Left cardiac atrium (tissue), 4 donors: ENCODE measurements around the gene SMIM33. TPM values are rescaled to one million over a fixed set of nuclear protein-coding genes. Genes with fewer than 3 reads are reported as not detected.
A peak's percentile ranks its signal among the peaks of the same experiment; 100 is the strongest.

Experiments
- ATAC-seq, 2 donors: fragments of 200-7000 bp; cut with Tn5 transposase; one replicate each; pipeline ENCODE4 v1.9.1; 2020; ENCODE audit warnings: mild to moderate bottlenecking in 2 of 2, moderate library complexity in 2 of 2
- DNase-seq: peaks from one replicate; pipeline ENCODE4 v3.0.0-alpha.2; 2020
- intact Hi-C, 2 donors: fragments of 100-400 bp; cut with DNase I; formaldehyde crosslinking; loops; one replicate each; pipeline versions ENCODE4 v1.14.1 to v1.15.1; 2022 to 2023
- total RNA-seq, 2 donors: library from RNA; stranded (reverse); fragmentation: NEBNext Ultra II Directional; extraction: Animal tissue kit (Norgen Biotek cat#: 25700); gene quantifications; one replicate each; pipeline ENCODE4 v1.2.1, GENCODE V29; 2021
- donor health status: DM: no; HTN: yes; CAD: no.
- donor health status: DM: no; HTN: yes; CAD: no; lungs with severe emphysema.
- donor health status: DM: yes; HTN: yes; CAD: no.
- donor health status: Dilated cardiomyopathy.

Gene SMIM33
- total RNA-seq, 2 donors from 2014 or later = not detected

GRCh38 chr5:139453683-139454567 lies 16.9 kb upstream of the SMIM33 start:
- no peak for ATAC-seq
- intact Hi-C loops = no loop called here
- DNase-seq = no peak

- intact Hi-C loops = no loop called here
- no peak for DNase-seq
- ATAC-seq = no peak
These were observed 16.1 kb upstream of the SMIM33 start for GRCh38 chr5:139454568-139455290.

GRCh38 chr5:139456776-139457175 lies 14.0 kb upstream of the SMIM33 start:
- DNase-seq (no peak), ATAC-seq (no peak)
- intact Hi-C loops = no loop called here

- intact Hi-C loops = no loop called here
- DNase-seq (no peak), ATAC-seq (no peak)
These were observed 13.6 kb upstream of the SMIM33 start for GRCh38 chr5:139457241-139457640.

GRCh38 chr5:139457653-139458306 lies 13.0 kb upstream of the SMIM33 start:
- no peak for ATAC-seq
- intact Hi-C loops = no loop called here
- no peak for DNase-seq

- peak; percentile 64 for DNase-seq
- intact Hi-C loops = no loop called here
These were observed 12.0 kb upstream of the SMIM33 start for GRCh38 chr5:139458580-139459407.

GRCh38 chr5:139459451-139459934 lies 11.3 kb upstream of the SMIM33 start:
- peak; percentile 77 for DNase-seq
- intact Hi-C loops = no loop called here
- peak in 1 of 2 donors; percentile 57 for ATAC-seq

More at GRCh38 chr5:139458580-139459407, 12.0 kb upstream of the SMIM33 start:
- peak; percentile 69 to 73 for ATAC-seq

GRCh38 chr5:139460455-139460854 lies 10.3 kb upstream of the SMIM33 start:
- DNase-seq (no peak), ATAC-seq (no peak)
- intact Hi-C loops = no loop called here

GRCh38 chr5:139461176-139461575 lies 9.6 kb upstream of the SMIM33 start:
- ATAC-seq (no peak), DNase-seq (no peak)
- intact Hi-C loops = no loop called here

- DNase-seq (peak; percentile 54), ATAC-seq (peak in 1 of 2 donors; percentile 55)
- intact Hi-C loops = no loop called here
These were observed 9.1 kb upstream of the SMIM33 start for GRCh38 chr5:139461698-139462097.

- intact Hi-C loops = no loop called here
- ATAC-seq = peak; percentile 56 to 57
- peak; percentile 70 for DNase-seq
These were observed 8.1 kb upstream of the SMIM33 start, which contains the start of gene ECSCR for GRCh38 chr5:139462586-139463276. Gene ECSCR, minus strand, starts transcription at chr5:139462743. Its CDS starts 73 bp downstream, at chr5:139462670.

GRCh38 chr5:139468421-139468931 lies 2.3 kb upstream of the SMIM33 start:
- ATAC-seq (peak in 1 of 2 donors; percentile 53), DNase-seq (no peak)
- intact Hi-C loops = no loop called here

- DNase-seq (no peak), ATAC-seq (no peak)
- intact Hi-C loops = no loop called here
These were observed 1.7 kb downstream of the SMIM33 start for GRCh38 chr5:139472386-139473030.

GRCh38 chr5:139473105-139473504 lies 2.3 kb downstream of the SMIM33 start:
- peak in 1 of 2 donors; percentile 6 for ATAC-seq
- intact Hi-C loops = no loop called here
- no peak for DNase-seq

GRCh38 chr5:139473565-139473964 lies 2.8 kb downstream of the SMIM33 start:
- ATAC-seq = peak in 1 of 2 donors; percentile 33
- peak; percentile 52 for DNase-seq
- intact Hi-C loops = no loop called here

GRCh38 chr5:139474890-139475791 lies 4.3 kb downstream of the SMIM33 start:
- intact Hi-C loops = no loop called here
- ATAC-seq (peak; percentile 28 to 45), DNase-seq (no peak)
